NT2/D1 (cell line): ENCODE results near the gene ADD2.

Experiments used
- DNase-seq: peaks from one replicate; pipeline ENCODE4 v3.0.0-alpha.2; 2011; ENCODE audit warnings: low read depth, low spot score
- H3K27me3 ChIP-seq: 2 replicates; pipeline ENCODE4 v1.6.0; 2011; ENCODE audit warnings: mild to moderate bottlenecking; ENCODE audit not compliant: insufficient read length, insufficient read depth
- H3K36me3 ChIP-seq: 2 replicates; pipeline ENCODE4 v1.6.1; 2011; ENCODE audit warnings: mild to moderate bottlenecking, low read length, mixed read lengths; ENCODE audit not compliant: insufficient read depth, insufficient read length
- H3K4me1 ChIP-seq: 2 replicates; pipeline ENCODE4 v1.5.1; 2011; ENCODE audit not compliant: insufficient read depth, insufficient read length
- H3K4me3 ChIP-seq: 2 replicates; pipeline ENCODE4 v1.5.1; 2011; ENCODE audit warnings: low read depth; ENCODE audit not compliant: insufficient read length
- H3K9ac ChIP-seq: 2 replicates; pipeline ENCODE4 v1.6.0; 2011; ENCODE audit warnings: low read depth; ENCODE audit not compliant: insufficient read length
- H3K9me3 ChIP-seq: 2 replicates; pipeline ENCODE4 v1.5.1; 2011; ENCODE audit warnings: mild to moderate bottlenecking, low read length; ENCODE audit not compliant: insufficient read depth
- SUZ12 ChIP-seq: IDR thresholded peaks from 2 replicates; pipeline ENCODE4 v1.6.1; 2011; ENCODE audit not compliant: insufficient read length, insufficient read depth; ENCODE audit errors: extremely low read depth
- YY1 ChIP-seq: IDR thresholded peaks from 2 replicates; pipeline ENCODE4 v1.6.1; 2011; ENCODE audit not compliant: insufficient read length, insufficient read depth
- ZNF274 ChIP-seq: IDR thresholded peaks from 2 replicates; pipeline ENCODE4 v1.6.1; 2011; ENCODE audit warnings: mild to moderate bottlenecking, low read depth, low read length

Gene ADD2

DNA sequence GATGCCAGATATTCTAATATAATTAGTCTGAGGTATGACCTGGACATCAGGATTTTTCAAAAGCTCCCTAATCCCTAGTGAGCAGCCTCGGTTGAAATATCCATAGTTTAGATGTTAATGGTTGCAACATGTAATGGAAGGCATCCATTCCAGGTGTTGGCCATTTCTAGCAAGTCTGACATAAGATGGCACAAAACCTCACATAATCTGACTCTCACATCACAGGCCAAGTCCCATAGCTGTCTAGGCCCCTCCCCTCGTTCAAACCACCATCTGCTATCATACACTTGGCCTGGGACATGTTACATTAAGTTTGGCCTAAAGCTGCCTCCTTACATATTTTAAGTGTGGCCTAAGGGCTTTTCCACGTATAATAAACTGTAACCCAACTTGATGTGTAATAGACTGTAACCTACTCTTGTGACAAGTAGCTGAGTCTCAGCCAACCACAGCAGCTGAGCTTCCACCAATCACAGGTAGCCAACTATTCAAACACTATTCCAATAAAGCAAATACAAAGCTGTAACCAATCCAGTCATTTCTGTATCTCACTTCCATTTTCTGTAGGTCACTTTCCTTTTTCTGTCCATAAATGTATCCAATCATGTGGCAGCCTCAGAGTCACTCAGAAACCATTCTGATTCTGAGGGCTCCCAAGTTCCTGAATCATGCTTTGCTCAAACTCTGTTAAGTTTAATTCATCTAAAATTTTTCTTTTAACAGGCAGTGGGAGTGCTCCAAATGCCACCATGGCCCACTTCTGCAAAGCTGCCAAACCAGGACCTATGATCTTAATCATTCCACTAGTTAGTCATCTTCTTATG lies 59.4 kb downstream of the ADD2 start:
- H3K9ac ChIP-seq, result no peak overlapping the region
- no peak overlapping the region for H3K4me3 ChIP-seq
- H3K4me1 ChIP-seq, result peaks cover 2% of the 10 kb centered on the region
- DNase-seq, result no peak
- H3K36me3 ChIP-seq, result peaks cover 29% of the 10 kb centered on the region
- no peaks in the 10 kb centered on the region for H3K9me3 ChIP-seq
- TF ChIP-seq YY1 (no peak), ZNF274 (no peak), SUZ12 (no peak)
- H3K27me3 ChIP-seq, result no peaks in the 10 kb centered on the region

DNA sequence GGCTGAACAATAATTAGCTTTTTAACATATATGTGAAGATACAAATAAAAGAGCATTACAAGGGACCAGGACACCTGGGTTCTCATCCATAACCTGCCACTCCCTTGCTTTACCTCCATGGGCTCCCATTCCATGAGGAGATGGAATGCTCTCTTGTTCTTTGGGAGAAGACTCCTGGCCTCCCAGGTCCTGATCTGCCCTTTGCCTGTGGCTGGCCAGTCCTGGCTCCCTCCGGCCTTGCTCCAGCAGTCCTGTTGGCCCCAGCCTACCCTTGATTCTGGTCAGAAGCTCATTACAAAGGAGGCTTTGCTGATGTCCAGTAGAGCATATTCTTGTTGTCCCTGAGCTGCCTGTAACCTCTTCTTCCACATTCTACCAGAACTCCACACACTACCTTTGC lies 60.3 kb downstream of the ADD2 start:
- Histone ChIP-seq H3K4me1 (peaks cover 2% of the 10 kb centered on the region), H3K9me3 (no peaks in the 10 kb centered on the region), H3K9ac (no peak overlapping the region), H3K36me3 (peaks cover 27% of the 10 kb centered on the region), H3K4me3 (no peak overlapping the region), H3K27me3 (no peaks in the 10 kb centered on the region)
- TF ChIP-seq YY1 (no peak), ZNF274 (no peak), SUZ12 (no peak)
- no peak for DNase-seq

DNA sequence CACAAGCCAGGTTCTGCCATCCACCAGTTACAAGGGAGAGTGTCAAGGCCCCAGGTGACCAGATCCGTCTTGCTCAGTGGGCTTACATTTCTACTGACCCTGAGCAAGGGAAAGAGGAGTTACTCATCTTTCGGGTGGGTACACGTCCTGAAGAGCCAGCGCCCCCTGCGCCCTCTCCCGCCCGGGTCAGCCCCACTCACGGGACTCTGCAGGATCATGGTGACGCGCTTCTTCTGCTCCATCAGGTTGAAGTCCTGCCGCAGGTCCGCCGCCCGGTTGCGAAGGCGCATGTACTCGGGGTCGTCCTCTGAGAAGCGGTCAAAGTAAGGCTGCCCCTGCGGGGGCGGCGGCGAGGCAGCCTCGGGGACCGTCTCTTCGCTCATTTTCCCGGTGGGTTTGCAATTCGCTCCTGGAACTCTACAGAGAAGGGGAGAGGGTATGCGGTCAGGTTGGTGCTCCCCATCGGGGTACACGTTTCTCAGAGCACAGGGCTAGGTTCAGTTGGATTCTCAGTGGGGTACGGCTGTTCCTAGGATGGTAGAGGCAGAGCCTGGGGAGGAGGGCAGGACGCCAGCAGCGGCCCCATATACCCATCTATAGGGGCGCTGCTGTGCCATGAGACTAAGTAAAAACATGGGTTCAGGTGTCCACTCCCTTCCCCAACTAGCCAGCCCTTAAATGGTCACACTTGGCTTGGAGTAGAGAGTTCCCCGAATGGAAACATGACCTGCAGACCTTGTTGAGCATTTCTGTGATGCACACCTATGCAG lies 61.8 kb downstream of the ADD2 start:
- Histone ChIP-seq H3K36me3 (peaks cover 24% of the 10 kb centered on the region), H3K9me3 (no peaks in the 10 kb centered on the region), H3K4me1 (peaks cover 2% of the 10 kb centered on the region), H3K9ac (no peak overlapping the region), H3K27me3 (no peaks in the 10 kb centered on the region), H3K4me3 (no peak overlapping the region)
- no peak for TF ChIP-seq SUZ12
- no peak for TF ChIP-seq ZNF274
- TF ChIP-seq YY1, result no peak
- no peak for DNase-seq

DNA sequence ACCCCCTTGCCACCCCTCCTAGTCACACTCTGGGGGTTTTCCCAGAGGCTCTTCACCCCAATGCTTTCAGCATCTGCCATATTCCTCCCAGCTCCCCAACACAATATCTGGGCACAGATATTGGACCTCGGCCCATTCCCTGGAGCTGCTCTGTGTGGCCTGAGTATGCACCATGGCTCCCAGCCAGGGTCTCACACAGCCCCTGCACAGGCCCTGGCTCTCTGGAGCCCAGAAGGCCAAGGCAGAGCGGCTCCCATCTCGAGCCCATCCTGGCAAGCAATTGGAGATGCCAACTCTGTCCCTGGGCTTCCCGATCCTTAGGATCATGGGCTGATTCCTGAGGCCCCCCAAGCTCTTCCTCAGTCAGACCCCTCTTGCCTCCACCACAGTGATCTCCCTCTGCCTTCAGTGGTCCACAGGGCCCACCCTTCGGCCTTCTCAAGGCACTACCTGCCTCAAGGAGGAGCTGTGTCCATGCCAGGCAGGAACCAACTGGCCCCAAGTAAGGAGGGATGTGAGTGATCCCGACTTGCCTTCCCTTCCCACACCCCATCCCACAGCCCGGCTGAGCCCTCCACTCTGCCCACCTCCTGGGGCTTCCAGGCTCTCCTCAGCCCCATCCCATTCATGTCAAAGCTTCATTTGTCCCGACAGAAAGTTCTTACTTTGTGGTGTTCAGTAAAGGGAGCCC lies 62.7 kb downstream of the ADD2 start:
- Histone ChIP-seq H3K36me3 (peaks cover 24% of the 10 kb centered on the region), H3K9me3 (no peaks in the 10 kb centered on the region), H3K27me3 (no peaks in the 10 kb centered on the region), H3K4me1 (peaks cover 2% of the 10 kb centered on the region), H3K9ac (no peak overlapping the region), H3K4me3 (no peak overlapping the region)
- no peak for TF ChIP-seq YY1
- TF ChIP-seq SUZ12, result no peak
- TF ChIP-seq ZNF274, result no peak
- no peak for DNase-seq

DNA sequence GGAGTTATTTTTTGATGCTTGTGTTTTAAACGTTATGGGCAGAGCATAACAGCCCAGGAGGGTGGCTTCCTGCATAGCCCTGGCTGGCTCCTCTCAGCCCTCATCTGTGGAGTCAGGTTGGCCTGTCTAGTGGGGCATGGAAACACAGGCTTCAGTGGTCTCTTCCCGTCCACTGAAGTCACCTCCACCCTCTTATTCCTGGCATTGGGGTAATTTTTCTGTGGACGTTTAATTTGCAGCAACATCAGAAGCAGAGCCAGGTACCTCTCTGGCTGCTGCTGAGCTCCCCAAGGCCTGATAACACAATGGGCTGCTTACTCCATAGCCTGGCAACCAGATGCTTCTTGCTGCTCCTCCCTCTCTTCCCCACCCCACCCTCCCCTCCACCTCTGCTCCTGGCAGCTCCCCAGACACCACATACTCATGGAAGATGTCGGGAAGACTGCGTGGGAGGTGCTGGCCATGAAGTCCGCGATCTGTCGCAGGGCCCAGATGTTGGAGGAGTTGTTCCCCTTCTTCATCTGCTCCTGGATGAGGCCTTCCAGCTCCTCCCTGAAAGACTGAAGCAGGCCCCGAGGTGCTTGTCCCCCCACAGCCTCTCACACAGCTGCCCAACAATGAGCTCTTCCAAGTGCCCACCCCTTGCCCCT lies 64.0 kb downstream of the ADD2 start:
- TF ChIP-seq SUZ12, result no peak
- no peak for TF ChIP-seq ZNF274
- TF ChIP-seq YY1, result no peak
- no peaks in the 10 kb centered on the region for H3K27me3 ChIP-seq

GRCh38 chr2:70702711-70703395 lies 65.1 kb downstream of the ADD2 start:
- Histone ChIP-seq H3K9ac (no peak overlapping the region), H3K9me3 (no peaks in the 10 kb centered on the region), H3K4me3 (no peak overlapping the region), H3K27me3 (no peaks in the 10 kb centered on the region), H3K4me1 (peaks cover 2% of the 10 kb centered on the region), H3K36me3 (peaks cover 22% of the 10 kb centered on the region)
- DNase-seq, result no peak
- no peak for TF ChIP-seq YY1

More for the DNA sequence above, 64.0 kb downstream of the ADD2 start:
- Histone ChIP-seq H3K9me3 (no peaks in the 10 kb centered on the region), H3K4me1 (peaks cover 2% of the 10 kb centered on the region), H3K9ac (no peak overlapping the region), H3K36me3 (peaks cover 24% of the 10 kb centered on the region), H3K4me3 (no peak overlapping the region)
- DNase-seq, result no peak
